Measurements from ENCODE around the gene TRPC4AP. TPM values are rescaled to one million over a fixed set of nuclear protein-coding genes. Genes with fewer than 3 reads are reported as not detected.
A peak's percentile ranks its signal among the peaks of the same experiment; 100 is the strongest.
"Not testable (repeated sequence)": the region's sequence is repeated elsewhere in the genome, so short reads cannot be mapped to it uniquely, and the experiment has no call there.

TRPC4AP gene
- total RNA-seq, 2 experiments from 2014 or later, result 63.5 to 65.7 TPM

- no peak for DNase-seq
- H3K4me1 Mint-ChIP-seq, result peaks cover 12% of the 10 kb centered on the region
- CTCF ChIA-PET, result no interaction called here
- POLR2A ChIA-PET, result no interaction called here
- no peaks in the 10 kb centered on the region for H3K27me3 Mint-ChIP-seq
- no peaks in the 10 kb centered on the region for H3K9me3 Mint-ChIP-seq
- H3K36me3 Mint-ChIP-seq (ENCODE audit: low read depth), result peaks cover 77% of the 10 kb centered on the region
- no peak overlapping the region for H3K4me3 Mint-ChIP-seq
- peak overlapping the region; percentile 16 for H3K27ac Mint-ChIP-seq
Observed at GRCh38 chr20:35120012-35120701, 27.6 kb upstream of the TRPC4AP start.

- Mint-ChIP-seq H3K4me3 (no peak overlapping the region), H3K36me3 (ENCODE audit: low read depth) (peaks cover 66% of the 10 kb centered on the region), H3K9me3 (no peaks in the 10 kb centered on the region), H3K27me3 (no peaks in the 10 kb centered on the region), H3K27ac (no peak overlapping the region), H3K4me1 (peaks cover 12% of the 10 kb centered on the region)
- no peak for DNase-seq
- ChIA-PET CTCF (no interaction called here), POLR2A (no interaction called here)
Observed at GRCh38 chr20:35117629-35118028, 25.0 kb upstream of the TRPC4AP start.

- ChIA-PET POLR2A (no interaction called here), CTCF (interaction anchor here (2.1 kb wide), 1 partner anchor 21 kb away, joined by 12 read pairs; no protein-coding TSS in a partner anchor)
- no peak overlapping the region for H3K4me3 Mint-ChIP-seq
- H3K27ac Mint-ChIP-seq, result no peak overlapping the region
- peaks cover 12% of the 10 kb centered on the region for H3K4me1 Mint-ChIP-seq
- DNase-seq, result no peak
- no peaks in the 10 kb centered on the region for H3K27me3 Mint-ChIP-seq
- no peaks in the 10 kb centered on the region for H3K9me3 Mint-ChIP-seq
- peaks cover 64% of the 10 kb centered on the region for H3K36me3 Mint-ChIP-seq (ENCODE audit: low read depth)
Observed at GRCh38 chr20:35117196-35117595, 24.6 kb upstream of the TRPC4AP start.

- no peaks in the 10 kb centered on the region for H3K9me3 Mint-ChIP-seq
- no peaks in the 10 kb centered on the region for H3K27me3 Mint-ChIP-seq
- no peak overlapping the region for H3K4me3 Mint-ChIP-seq
- peak overlapping the region; percentile 27 for H3K27ac Mint-ChIP-seq
- CTCF ChIA-PET, result interaction anchor here (2.1 kb wide), 1 partner anchor 20 kb away, joined by 12 read pairs; no protein-coding TSS in a partner anchor
- no peak for DNase-seq
- peaks cover 15% of the 10 kb centered on the region for H3K4me1 Mint-ChIP-seq
- H3K36me3 Mint-ChIP-seq (ENCODE audit: low read depth), result peaks cover 58% of the 10 kb centered on the region
- POLR2A ChIA-PET, result no interaction called here
Observed at GRCh38 chr20:35116258-35116657, 23.7 kb upstream of the TRPC4AP start.

- DNase-seq, result no peak
- Mint-ChIP-seq H3K36me3 (ENCODE audit: low read depth) (peaks cover 57% of the 10 kb centered on the region), H3K9me3 (no peaks in the 10 kb centered on the region), H3K4me1 (peaks cover 16% of the 10 kb centered on the region), H3K27ac (no peak overlapping the region), H3K4me3 (no peak overlapping the region), H3K27me3 (no peaks in the 10 kb centered on the region)
- POLR2A ChIA-PET, result no interaction called here
- CTCF ChIA-PET, result interaction anchor here (2.1 kb wide), 1 partner anchor 19 kb away, joined by 12 read pairs; no protein-coding TSS in a partner anchor
Observed at GRCh38 chr20:35115606-35116005, 23.0 kb upstream of the TRPC4AP start.

- H3K27me3 Mint-ChIP-seq, CTCF ChIA-PET, H3K27ac Mint-ChIP-seq, DNase-seq, H3K9me3 Mint-ChIP-seq, POLR2A ChIA-PET, H3K4me3 Mint-ChIP-seq, H3K4me1 Mint-ChIP-seq: not testable (repeated sequence)
- H3K36me3 Mint-ChIP-seq (ENCODE audit: low read depth), result peaks cover 35% of the 10 kb centered on the region
Observed at GRCh38 chr20:35112276-35112675, 19.7 kb upstream of the TRPC4AP start.

GRCh38 chr20:35111141-35111888, 18.7 kb upstream of the TRPC4AP start:
- H3K9me3 Mint-ChIP-seq, result no peaks in the 10 kb centered on the region
- no peak overlapping the region for H3K27ac Mint-ChIP-seq
- ChIA-PET POLR2A (no interaction called here), CTCF (interaction anchor here (0.8 kb wide), 1 partner anchor 15 kb away, joined by 4 read pairs; no protein-coding TSS in a partner anchor)
- H3K4me3 Mint-ChIP-seq, result no peak overlapping the region
- peaks cover 28% of the 10 kb centered on the region for H3K36me3 Mint-ChIP-seq (ENCODE audit: low read depth)
- H3K27me3 Mint-ChIP-seq, result no peaks in the 10 kb centered on the region
- no peak for DNase-seq
- peaks cover 5% of the 10 kb centered on the region for H3K4me1 Mint-ChIP-seq

- ChIA-PET POLR2A (no interaction called here), CTCF (no interaction called here)
Observed at GRCh38 chr20:35108921-35109320, 16.3 kb upstream of the TRPC4AP start.

GRCh38 chr20:35106827-35107380, 14.3 kb upstream of the TRPC4AP start:
- CTCF ChIA-PET, result interaction anchor here (1.3 to 1.5 kb wide), 2 partner anchors 11 to 13 kb away, joined by 3 to 4 read pairs; no protein-coding TSS in a partner anchor
- H3K27ac Mint-ChIP-seq, result no peak overlapping the region
- H3K27me3 Mint-ChIP-seq, result peaks cover 3% of the 10 kb centered on the region
- no peak overlapping the region for H3K4me3 Mint-ChIP-seq
- H3K4me1 Mint-ChIP-seq, result peaks cover 5% of the 10 kb centered on the region
- no peak for DNase-seq
- POLR2A ChIA-PET, result no interaction called here
- H3K9me3 Mint-ChIP-seq, result no peaks in the 10 kb centered on the region
- peaks cover 7% of the 10 kb centered on the region for H3K36me3 Mint-ChIP-seq (ENCODE audit: low read depth)

More at GRCh38 chr20:35108921-35109320, 16.3 kb upstream of the TRPC4AP start:
- Mint-ChIP-seq H3K27ac (no peak overlapping the region), H3K9me3 (no peaks in the 10 kb centered on the region), H3K36me3 (ENCODE audit: low read depth) (peaks cover 10% of the 10 kb centered on the region), H3K27me3 (peaks cover under 1% of the 10 kb centered on the region), H3K4me1 (peaks cover 5% of the 10 kb centered on the region), H3K4me3 (no peak overlapping the region)
- DNase-seq, result no peak

GRCh38 chr20:35104685-35105295, 12.2 kb upstream of the TRPC4AP start:
- Mint-ChIP-seq H3K4me3 (no peak overlapping the region), H3K27ac (no peak overlapping the region), H3K9me3 (no peaks in the 10 kb centered on the region), H3K27me3 (peaks cover 3% of the 10 kb centered on the region), H3K4me1 (no peaks in the 10 kb centered on the region), H3K36me3 (ENCODE audit: low read depth) (no peaks in the 10 kb centered on the region)
- ChIA-PET POLR2A (no interaction called here), CTCF (no interaction called here)
- DNase-seq, result no peak

- H3K4me1 Mint-ChIP-seq, result no peaks in the 10 kb centered on the region
- no peak overlapping the region for H3K27ac Mint-ChIP-seq
Observed at GRCh38 chr20:35101620-35102019, 9.0 kb upstream of the TRPC4AP start.

GRCh38 chr20:35093267-35093884, 769 bp upstream of the TRPC4AP start:
- Mint-ChIP-seq H3K27me3 (no peaks in the 10 kb centered on the region), H3K36me3 (ENCODE audit: low read depth) (peaks cover 18% of the 10 kb centered on the region), H3K4me3 (peak overlapping the region; percentile 85), H3K9me3 (no peaks in the 10 kb centered on the region), H3K4me1 (peaks cover 48% of the 10 kb centered on the region), H3K27ac (peak overlapping the region; percentile 85)
- ChIA-PET POLR2A (interaction anchor here (0.7 to 1.7 kb wide), 6 partner anchors 29 to 218 kb away, joined by 3 to 13 read pairs (median 4); partner anchors contain the start of genes ACSS2 and MMP24OS), CTCF (interaction anchor here (0.7 to 4.1 kb wide), 6 partner anchors 14 to 217 kb away, joined by 3 to 21 read pairs (median 6); partner anchors contain the start of genes ACSS2, GSS and MYH7B)
- DNase-seq, result no peak

More at GRCh38 chr20:35101620-35102019, 9.0 kb upstream of the TRPC4AP start:
- Mint-ChIP-seq H3K4me3 (no peak overlapping the region), H3K9me3 (no peaks in the 10 kb centered on the region), H3K36me3 (ENCODE audit: low read depth) (no peaks in the 10 kb centered on the region), H3K27me3 (peaks cover 3% of the 10 kb centered on the region)
- no peak for DNase-seq
- ChIA-PET CTCF (no interaction called here), POLR2A (no interaction called here)
